Naive thymus-derived CD4-positive, alpha-beta T cell (primary cell): Measurements from ENCODE around the gene PPP1CA. TPM values are rescaled to one million over a fixed set of nuclear protein-coding genes. Genes with fewer than 3 reads are reported as not detected.

Source experiments
- ATAC-seq: fragments of 150-1000 bp; cut with Tn5 transposase; 2 replicates; pipeline ENCODE4 v1.10.0; 2021; ENCODE audit warnings: mild to moderate bottlenecking, moderate library complexity
- CTCF ChIA-PET: fragments of 350-600 bp; sonication (Branson Sonifier 250); formaldehyde crosslinking; loops from one replicate; lab custom pipeline; 2021; ENCODE audit warnings: antibody characterized with exemption; lab: Charles Lee
- POLR2A ChIA-PET: fragments of 350-600 bp; sonication (Branson Sonifier 250); formaldehyde crosslinking; loops from one replicate; lab custom pipeline; 2021; ENCODE audit warnings: antibody characterized with exemption, inconsistent platforms; lab: Charles Lee
- DNase-seq, 9 donors: peaks; one replicate each; pipeline versions ENCODE4 v3.0.0 to v3.0.0-alpha.2; 2020 to 2022; ENCODE audit warnings: mixed read lengths in 1 of 9
- H3K27ac ChIP-seq: one replicate; pipeline ENCODE4 v1.7.0; 2013; ENCODE audit warnings: mild to moderate bottlenecking, low read depth, low read length, moderate library complexity
- H3K27me3 ChIP-seq, 2 donors: one replicate each; pipeline ENCODE4 v1.7.0; 2013; ENCODE audit warnings: low read length in 2 of 2, mild to moderate bottlenecking in 2 of 2, moderate library complexity in 2 of 2; ENCODE audit not compliant: control insufficient read depth in 2 of 2, insufficient read depth in 2 of 2
- H3K36me3 ChIP-seq, 3 experiments: 1 replicate in 2 of 3; 2 replicates in 1 of 3; pipeline ENCODE4 v1.7.0; 2013; ENCODE audit warnings: low read length in 3 of 3, mild to moderate bottlenecking in 3 of 3, moderate library complexity in 1 of 3; ENCODE audit not compliant: insufficient read depth in 3 of 3, control insufficient read depth in 2 of 3
- H3K4me1 ChIP-seq, 2 donors: one replicate each; pipeline ENCODE4 v1.7.0; 2013; ENCODE audit warnings: low read length in 2 of 2, mild to moderate bottlenecking in 2 of 2, moderate library complexity in 1 of 2; ENCODE audit not compliant: control insufficient read depth in 2 of 2, insufficient read depth in 2 of 2
- H3K4me3 ChIP-seq: 2 replicates; pipeline ENCODE4 v1.7.0; 2013; ENCODE audit warnings: mild to moderate bottlenecking, low read length
- H3K9me3 ChIP-seq, 3 experiments: 1 replicate in 2 of 3; 2 replicates in 1 of 3; pipeline ENCODE4 v1.7.0; 2013; ENCODE audit warnings: low read length in 3 of 3; ENCODE audit not compliant: control insufficient read depth in 2 of 3
- H3K27ac Mint-ChIP-seq, 9 donors: one replicate each; pipeline ENCODE4 v1.8.0; 2020 to 2022; ENCODE audit warnings: mixed read lengths in 9 of 9, mild to moderate bottlenecking in 8 of 9, moderate library complexity in 5 of 9, inconsistent platforms in 2 of 9
- H3K27me3 Mint-ChIP-seq, 5 donors: one replicate each; pipeline ENCODE4 v1.8.0; 2021 to 2022; ENCODE audit warnings: mixed read lengths in 5 of 5, mild to moderate bottlenecking in 1 of 5
- H3K36me3 Mint-ChIP-seq, 5 donors: one replicate each; pipeline ENCODE4 v1.8.0; 2020 to 2022; ENCODE audit warnings: mixed read lengths in 5 of 5, mild to moderate bottlenecking in 3 of 5, inconsistent platforms in 1 of 5
- H3K4me1 Mint-ChIP-seq, 7 donors: one replicate each; pipeline ENCODE4 v1.8.0; 2020 to 2022; ENCODE audit warnings: mixed read lengths in 7 of 7, mild to moderate bottlenecking in 3 of 7, inconsistent platforms in 1 of 7
- H3K4me3 Mint-ChIP-seq, 10 donors: one replicate each; pipeline ENCODE4 v1.8.0; 2020 to 2022; ENCODE audit warnings: mild to moderate bottlenecking in 10 of 10, mixed read lengths in 10 of 10, moderate library complexity in 6 of 10, inconsistent platforms in 2 of 10
- H3K9me3 Mint-ChIP-seq, 11 donors: one replicate each; pipeline ENCODE4 v1.8.0; 2020 to 2022; ENCODE audit warnings: mixed read lengths in 11 of 11, mild to moderate bottlenecking in 4 of 11, inconsistent platforms in 1 of 11, moderate library complexity in 1 of 11
- intact Hi-C, 2 donors: fragments of 100-400 bp; cut with micrococcal nuclease; formaldehyde crosslinking; loops; one replicate each; pipeline ENCODE4 v1.15.1; 2023
- polyA plus RNA-seq, 2 donors: library from polyadenylated mRNA; unstranded; fragments of 300-500 nt; fragmentation: Illumina TruSeq; gene quantifications; one replicate each; pipeline ENCODE4 v1.2.3, GENCODE V29; 2021
- total RNA-seq, 6 experiments: library from RNA in 5 of 6; stranded (reverse) in 5 of 6; gene quantifications; 1 replicate in 5 of 6; 2 replicates in 1 of 6; pipeline ENCODE4 v1.2.3 and lab custom pipeline; 2021 to 2026

The PPP1CA gene
- total and polyA plus RNA-seq, 7 experiments from 2014 or later: 83.0 to 363 (median 150) TPM

GRCh38 chr11:67416416-67417335, 15.0 kb upstream of the PPP1CA start:
- peak overlapping the region; percentile 46 for H3K4me3 ChIP-seq
- intact Hi-C loops: loop anchor here in 1 of 2 donors (1.0 kb wide), 6 partner anchors 7 to 92 kb away; partner anchors contain the start of genes CDK2AP2, PTPRCAP, RPS6KB2 and TMEM134
- ATAC-seq (peak; percentile 71), DNase-seq (peak in 8 of 9 donors; percentile 61 to 95 (median 92))
- Mint-ChIP-seq H3K36me3 (peaks cover 0 to 6% (median 0%) of the 10 kb centered on the region in 5 donors), H3K9me3 (no peaks in the 10 kb centered on the region), H3K4me3 (peak overlapping the region; percentile 51 to 96 (median 90)), H3K27ac (peak overlapping the region; percentile 42 to 100 (median 98)), H3K27me3 (peaks cover 0 to 25% (median 0%) of the 10 kb centered on the region in 5 donors), H3K4me1 (peaks cover 39 to 82% (median 62%) of the 10 kb centered on the region in 7 donors)
- H3K9me3 ChIP-seq: no peaks in the 10 kb centered on the region
- ChIA-PET POLR2A (interaction anchor here (0.6 to 31.8 kb wide), 14 partner anchors 17 to 147 kb away, joined by 3 to 1530 read pairs (median 5); partner anchors contain the start of genes AIP, CABP4, CDK2AP2 and CORO1B), CTCF (interaction anchor here (0.6 to 6.0 kb wide), 4 partner anchors 14 to 178 kb away, joined by 3 to 67 read pairs (median 5); partner anchors contain the start of genes PPP1CA, RAD9A and TBC1D10C)
- no peaks in the 10 kb centered on the region for H3K36me3 ChIP-seq
- no peaks in the 10 kb centered on the region for H3K27me3 ChIP-seq
- peaks cover 75 to 78% of the 10 kb centered on the region in 2 donors for H3K4me1 ChIP-seq
- peak overlapping the region; percentile 77 for H3K27ac ChIP-seq

GRCh38 chr11:67415501-67416304, 14.0 kb upstream of the PPP1CA start, which contains the start of gene CARNS1:
Gene CARNS1, plus strand, starts transcription at chr11:67415678. Its CDS starts 522 bp downstream, at chr11:67416200.
- Histone ChIP-seq H3K4me3 (peak within 1 kb of the TSS; percentile 46), H3K27me3 (no peaks in the 10 kb centered on the region), H3K27ac (peak within 1 kb of the TSS; percentile 77), H3K4me1 (peaks cover 81 to 84% of the 10 kb centered on the region in 2 donors), H3K9me3 (no peaks in the 10 kb centered on the region), H3K36me3 (no peaks in the 10 kb centered on the region)
- ChIA-PET POLR2A (interaction anchor here (1.4 to 31.8 kb wide), 6 partner anchors 18 to 92 kb away, joined by 5 to 1530 read pairs (median 132); partner anchors contain the start of genes AIP, CDK2AP2, POLD4 and PPP1CA), CTCF (interaction anchor here (0.6 to 6.0 kb wide), 3 partner anchors 13 to 177 kb away, joined by 3 to 67 read pairs (median 3); partner anchors contain the start of genes PPP1CA, TBC1D10C and TMEM134)
- H3K36me3 Mint-ChIP-seq: peaks cover 0 to 9% (median 0%) of the 10 kb centered on the region in 5 donors
- H3K9me3 Mint-ChIP-seq: no peaks in the 10 kb centered on the region
- no peak for DNase-seq
- peaks cover 0 to 25% (median 0%) of the 10 kb centered on the region in 5 donors for H3K27me3 Mint-ChIP-seq
- intact Hi-C loops: no loop called here
- H3K27ac Mint-ChIP-seq: peak within 1 kb of the TSS; percentile 18 to 100 (median 98)
- H3K4me3 Mint-ChIP-seq: peak within 1 kb of the TSS; percentile 44 to 99 (median 90)
- H3K4me1 Mint-ChIP-seq: peaks cover 43 to 87% (median 67%) of the 10 kb centered on the region in 7 donors
- ATAC-seq: no peak

- CTCF ChIA-PET: interaction anchor here (1.3 to 2.5 kb wide), 3 partner anchors 11 to 26 kb away, joined by 4 to 21 read pairs (median 5); partner anchors contain the start of genes PPP1CA, PTPRCAP and TBC1D10C
- Histone ChIP-seq H3K9me3 (no peaks in the 10 kb centered on the region), H3K36me3 (peaks cover 0 to 5% (median 0%) of the 10 kb centered on the region in 3 experiments), H3K4me3 (no peak overlapping the region), H3K27ac (peak overlapping the region; percentile 35), H3K4me1 (peaks cover 84 to 92% of the 10 kb centered on the region in 2 donors), H3K27me3 (no peaks in the 10 kb centered on the region)
- peak overlapping the region; percentile 31 to 92 (median 75) for H3K27ac Mint-ChIP-seq
- POLR2A ChIA-PET: interaction anchor here (0.6 to 31.8 kb wide), 15 partner anchors 7 to 145 kb away, joined by 3 to 1530 read pairs (median 7); partner anchors contain the start of genes AIP, PITPNM1, POLD4 and PPP1CA
- ATAC-seq (no peak), DNase-seq (no peak)
- peaks cover 42 to 92% (median 70%) of the 10 kb centered on the region in 7 donors for H3K4me1 Mint-ChIP-seq
- H3K9me3 Mint-ChIP-seq: no peaks in the 10 kb centered on the region
- H3K36me3 Mint-ChIP-seq: peaks cover 0 to 19% (median 2%) of the 10 kb centered on the region in 5 donors
- H3K4me3 Mint-ChIP-seq: peak overlapping the region in 9 of 10 donors; percentile 45 to 100 (median 61)
- H3K27me3 Mint-ChIP-seq: peaks cover 0 to 23% (median 0%) of the 10 kb centered on the region in 5 donors
- intact Hi-C loops: no loop called here
Observed at GRCh38 chr11:67413266-67413849, 11.7 kb upstream of the PPP1CA start.

GRCh38 chr11:67412495-67413179, 11.0 kb upstream of the PPP1CA start:
- H3K4me1 Mint-ChIP-seq: peaks cover 48 to 92% (median 71%) of the 10 kb centered on the region in 7 donors
- H3K4me3 Mint-ChIP-seq: peak overlapping the region in 8 of 10 donors; percentile 21 to 100 (median 62)
- peak overlapping the region; percentile 35 for H3K27ac ChIP-seq
- no peak for ATAC-seq
- H3K27ac Mint-ChIP-seq: peak overlapping the region in 8 of 9 donors; percentile 32 to 98 (median 92)
- no peaks in the 10 kb centered on the region for H3K27me3 ChIP-seq
- intact Hi-C loops: no loop called here
- peaks cover 0 to 23% (median 0%) of the 10 kb centered on the region in 5 donors for H3K27me3 Mint-ChIP-seq
- peaks cover 0 to 5% (median 0%) of the 10 kb centered on the region in 3 experiments for H3K36me3 ChIP-seq
- ChIA-PET POLR2A (interaction anchor here (0.7 to 31.8 kb wide), 17 partner anchors 8 to 144 kb away, joined by 3 to 1530 read pairs (median 6); partner anchors contain the start of genes AIP, POLD4, PPP1CA and PTPRCAP), CTCF (interaction anchor here (0.9 to 2.5 kb wide), 4 partner anchors 10 to 70 kb away, joined by 3 to 21 read pairs (median 4); partner anchors contain the start of genes AIP, PPP1CA, PTPRCAP and TBC1D10C)
- H3K4me3 ChIP-seq: no peak overlapping the region
- no peaks in the 10 kb centered on the region for H3K9me3 Mint-ChIP-seq
- no peak for DNase-seq
- no peaks in the 10 kb centered on the region for H3K9me3 ChIP-seq
- peaks cover 84 to 92% of the 10 kb centered on the region in 2 donors for H3K4me1 ChIP-seq
- H3K36me3 Mint-ChIP-seq: peaks cover 0 to 25% (median 3%) of the 10 kb centered on the region in 5 donors

GRCh38 chr11:67411785-67412152, 10.1 kb upstream of the PPP1CA start:
- Histone ChIP-seq H3K27ac (peak overlapping the region; percentile 87), H3K4me1 (peaks cover 84 to 94% of the 10 kb centered on the region in 2 donors), H3K4me3 (no peak overlapping the region), H3K9me3 (no peaks in the 10 kb centered on the region), H3K36me3 (peaks cover 0 to 5% (median 0%) of the 10 kb centered on the region in 3 experiments), H3K27me3 (no peaks in the 10 kb centered on the region)
- peaks cover 0 to 19% (median 0%) of the 10 kb centered on the region in 5 donors for H3K27me3 Mint-ChIP-seq
- ChIA-PET POLR2A (interaction anchor here (0.7 to 31.8 kb wide), 16 partner anchors 9 to 794 kb away, joined by 3 to 1530 read pairs (median 6); partner anchors contain the start of genes AIP, CABP4, POLD4 and PPP1CA), CTCF (interaction anchor here (0.9 to 2.5 kb wide), 4 partner anchors 9 to 71 kb away, joined by 3 to 21 read pairs (median 4); partner anchors contain the start of genes AIP, PPP1CA, PTPRCAP and TBC1D10C)
- ATAC-seq: no peak
- DNase-seq: no peak
- peak overlapping the region in 8 of 10 donors; percentile 43 to 100 (median 74) for H3K4me3 Mint-ChIP-seq
- H3K4me1 Mint-ChIP-seq: peaks cover 55 to 93% (median 74%) of the 10 kb centered on the region in 7 donors
- H3K9me3 Mint-ChIP-seq: no peaks in the 10 kb centered on the region
- peaks cover 0 to 33% (median 8%) of the 10 kb centered on the region in 5 donors for H3K36me3 Mint-ChIP-seq
- H3K27ac Mint-ChIP-seq: peak overlapping the region in 7 of 9 donors; percentile 84 to 98 (median 92)
- intact Hi-C loops: loop anchor here in 1 of 2 donors (1.0 kb wide), 1 partner anchor 8 kb away; no protein-coding TSS in a partner anchor
